ENCODE measurements around the gene PIK3C2B. TPM values are rescaled to one million over a fixed set of nuclear protein-coding genes. Genes with fewer than 3 reads are reported as not detected.
A peak's percentile ranks its signal among the peaks of the same experiment; 100 is the strongest.
"Not testable (repeated sequence)": the region's sequence is repeated elsewhere in the genome, so short reads cannot be mapped to it uniquely, and the experiment has no call there.

Gene PIK3C2B
- total and polyA plus RNA-seq, 2 donors (not counting 1 experiment from before 2014, with no cell fraction given) = 90.3 to 142 TPM

- peaks cover 0 to 33% of the 10 kb centered on the region in 2 experiments for H3K36me3 ChIP-seq (replicated peaks in 1 of 2; ENCODE audit: control extremely low read depth in 1 of 2, control insufficient read depth in 1 of 2, extremely low read depth in 1 of 2, insufficient read depth in 2 of 2, low read length in 1 of 2)
- H3K9me3 Mint-ChIP-seq (ENCODE audit: insufficient read depth); H3K27me3 Mint-ChIP-seq; POLR2A ChIA-PET; H3K27ac Mint-ChIP-seq; ATAC-seq (ENCODE audit: low read depth); H3K9ac ChIP-seq (ENCODE audit: low read length); H3K9me3 ChIP-seq (ENCODE audit: control extremely low read depth in 1 of 3, control insufficient read depth in 2 of 3, insufficient read depth in 1 of 3, low read length in 2 of 3); H3K4me2 ChIP-seq (replicated peaks; ENCODE audit: low read depth, low read length, poor library complexity, severe bottlenecking); DNase-seq; intact Hi-C loops (cut with micrococcal nuclease); H2AFZ ChIP-seq (ENCODE audit: insufficient read depth, low read depth, low read length, poor library complexity, severe bottlenecking); H3K4me3 ChIP-seq (ENCODE audit: control extremely low read depth in 1 of 5, extremely low read depth in 1 of 5, insufficient read depth in 1 of 5, low read depth in 2 of 5, low read length in 4 of 5); H3K4me3 Mint-ChIP-seq; H3K27me3 ChIP-seq (replicated peaks in 1 of 4; ENCODE audit: control extremely low read depth in 1 of 4, control insufficient read depth in 3 of 4, insufficient read depth in 4 of 4, low read length in 3 of 4): not testable (repeated sequence)
- CTCF ChIA-PET = interaction anchor here (1.2 to 18.4 kb wide), 4 partner anchors 13 to 40 kb away, joined by 3 to 374 read pairs (median 6); partner anchors contain the start of gene PIK3C2B
- peaks cover 75 to 76% of the 10 kb centered on the region in 2 donors for H3K4me1 ChIP-seq (ENCODE audit: control insufficient read depth in 2 of 2, insufficient read depth in 2 of 2, low read length in 2 of 2)
- WGBS (ENCODE audit: insufficient coverage) = 73% methylated on average over 6 of the region's 9 CpGs
- peaks cover 75% of the 10 kb centered on the region for H3K4me1 Mint-ChIP-seq
- peaks cover 100% of the 10 kb centered on the region for H3K79me2 ChIP-seq (ENCODE audit: control insufficient read depth, insufficient read depth, low read length)
- peaks cover 19% of the 10 kb centered on the region for H4K20me1 ChIP-seq (ENCODE audit: control insufficient read depth, insufficient read depth, low read length, poor library complexity, severe bottlenecking)
- peak overlapping the region in 1 of 2 donors; percentile 60 for H3K27ac ChIP-seq (ENCODE audit: low read length in 2 of 2)
These were observed 7.9 kb downstream of the PIK3C2B start for GRCh38 chr1:204486513-204487255.

- no peak for ATAC-seq (ENCODE audit: low read depth)
These were observed 10.8 kb downstream of the PIK3C2B start for GRCh38 chr1:204483791-204484190.

More at GRCh38 chr1:204483791-204484190, 10.8 kb downstream of the PIK3C2B start:
- 91% methylated on average over 6 of the region's 7 CpGs for WGBS (ENCODE audit: insufficient coverage)
- POLR2A ChIA-PET = no interaction called here
- no peaks in the 10 kb centered on the region for H3K9me3 Mint-ChIP-seq (ENCODE audit: insufficient read depth)
- peaks cover 76 to 78% of the 10 kb centered on the region in 2 donors for H3K4me1 ChIP-seq (ENCODE audit: control insufficient read depth in 2 of 2, insufficient read depth in 2 of 2, low read length in 2 of 2)
- H4K20me1 ChIP-seq (ENCODE audit: control insufficient read depth, insufficient read depth, low read length, poor library complexity, severe bottlenecking) = peaks cover 15% of the 10 kb centered on the region
- H2AFZ ChIP-seq (ENCODE audit: insufficient read depth, low read depth, low read length, poor library complexity, severe bottlenecking) = no peak overlapping the region
- no peaks in the 10 kb centered on the region for H3K27me3 Mint-ChIP-seq
- intact Hi-C loops (cut with micrococcal nuclease) = no loop called here
- peaks cover 99% of the 10 kb centered on the region for H3K79me2 ChIP-seq (ENCODE audit: control insufficient read depth, insufficient read depth, low read length)
- H3K27me3 ChIP-seq (replicated peaks in 1 of 4; ENCODE audit: control extremely low read depth in 1 of 4, control insufficient read depth in 3 of 4, insufficient read depth in 4 of 4, low read length in 3 of 4) = no peaks in the 10 kb centered on the region
- H3K27ac ChIP-seq (ENCODE audit: low read length in 2 of 2) = peak overlapping the region in 1 of 2 donors; percentile 95
- H3K9me3 ChIP-seq (ENCODE audit: control extremely low read depth in 1 of 3, control insufficient read depth in 2 of 3, insufficient read depth in 1 of 3, low read length in 2 of 3) = no peaks in the 10 kb centered on the region
- peak overlapping the region; percentile 8 for H3K4me3 Mint-ChIP-seq
- H3K27ac Mint-ChIP-seq = peak overlapping the region; percentile 98
- no peak overlapping the region for H3K9ac ChIP-seq (ENCODE audit: low read length)
- H3K4me2 ChIP-seq (replicated peaks; ENCODE audit: low read depth, low read length, poor library complexity, severe bottlenecking) = peak overlapping the region; percentile 11
- TF ChIP-seq CTCF (IDR thresholded peaks at IDR 0.05) (no peak), EZH2 (IDR thresholded peaks at IDR 0.05; ENCODE audit: borderline replicate concordance, insufficient read depth, low read depth, low read length, poor library complexity, severe bottlenecking) (no peak)
- peaks cover 82% of the 10 kb centered on the region for H3K4me1 Mint-ChIP-seq
- no peak overlapping the region for H3K4me3 ChIP-seq (ENCODE audit: control extremely low read depth in 1 of 5, extremely low read depth in 1 of 5, insufficient read depth in 1 of 5, low read depth in 2 of 5, low read length in 4 of 5)
- no peak for DNase-seq
- CTCF ChIA-PET = interaction anchor here (18.4 kb wide), 1 partner anchor 15 kb away, joined by 374 read pairs; the partner anchor contains the start of gene PIK3C2B
- peaks cover 0 to 21% of the 10 kb centered on the region in 2 experiments for H3K36me3 ChIP-seq (replicated peaks in 1 of 2; ENCODE audit: control extremely low read depth in 1 of 2, control insufficient read depth in 1 of 2, extremely low read depth in 1 of 2, insufficient read depth in 2 of 2, low read length in 1 of 2)
